IgD-negative memory B cell (primary cell): ENCODE measurements around the gene SFXN2. TPM values are rescaled to one million over a fixed set of nuclear protein-coding genes. Genes with fewer than 3 reads are reported as not detected.
A peak's percentile ranks its signal among the peaks of the same experiment; 100 is the strongest.
"Not testable (repeated sequence)": the region's sequence is repeated elsewhere in the genome, so short reads cannot be mapped to it uniquely, and the experiment has no call there.

Experiments used
- H3K27ac Mint-ChIP-seq, 3 donors: one replicate each; pipeline ENCODE4 v1.8.0; 2020 to 2022; ENCODE audit warnings: mild to moderate bottlenecking in 3 of 3, mixed read lengths in 3 of 3, moderate library complexity in 1 of 3
- H3K27me3 Mint-ChIP-seq: one replicate; pipeline ENCODE4 v1.8.0; 2021; ENCODE audit warnings: mixed read lengths
- H3K36me3 Mint-ChIP-seq: one replicate; pipeline ENCODE4 v1.8.0; 2020; ENCODE audit warnings: mild to moderate bottlenecking, mixed read lengths
- H3K4me1 Mint-ChIP-seq, 3 donors: one replicate each; pipeline ENCODE4 v1.8.0; 2020 to 2022; ENCODE audit warnings: mixed read lengths in 3 of 3, mild to moderate bottlenecking in 1 of 3
- H3K4me3 Mint-ChIP-seq, 4 donors: one replicate each; pipeline ENCODE4 v1.8.0; 2020 to 2022; ENCODE audit warnings: mild to moderate bottlenecking in 4 of 4, mixed read lengths in 4 of 4, moderate library complexity in 3 of 4
- H3K9me3 Mint-ChIP-seq, 3 donors: one replicate each; pipeline ENCODE4 v1.8.0; 2020 to 2021; ENCODE audit warnings: mixed read lengths in 3 of 3, mild to moderate bottlenecking in 1 of 3
- polyA plus RNA-seq: library from polyadenylated mRNA; unstranded; fragments of 300-500 nt; fragmentation: Illumina TruSeq; gene quantifications from one replicate; pipeline ENCODE4 v1.2.3, GENCODE V29; 2021

The SFXN2 gene
- polyA plus RNA-seq, 1 donor from 2014 or later, result 6.4 TPM

GRCh38 chr10:102675666-102676533 lies 38.5 kb upstream of the SFXN2 start:
- peak overlapping the region in 2 of 4 donors; percentile 42 to 43 for H3K4me3 Mint-ChIP-seq
- H3K27ac Mint-ChIP-seq, result no peak overlapping the region
- H3K36me3 Mint-ChIP-seq, result peaks cover 2% of the 10 kb centered on the region
- no peaks in the 10 kb centered on the region for H3K9me3 Mint-ChIP-seq
- no peaks in the 10 kb centered on the region for H3K27me3 Mint-ChIP-seq
- H3K4me1 Mint-ChIP-seq, result peaks cover 23 to 34% (median 28%) of the 10 kb centered on the region in 3 donors

DNA sequence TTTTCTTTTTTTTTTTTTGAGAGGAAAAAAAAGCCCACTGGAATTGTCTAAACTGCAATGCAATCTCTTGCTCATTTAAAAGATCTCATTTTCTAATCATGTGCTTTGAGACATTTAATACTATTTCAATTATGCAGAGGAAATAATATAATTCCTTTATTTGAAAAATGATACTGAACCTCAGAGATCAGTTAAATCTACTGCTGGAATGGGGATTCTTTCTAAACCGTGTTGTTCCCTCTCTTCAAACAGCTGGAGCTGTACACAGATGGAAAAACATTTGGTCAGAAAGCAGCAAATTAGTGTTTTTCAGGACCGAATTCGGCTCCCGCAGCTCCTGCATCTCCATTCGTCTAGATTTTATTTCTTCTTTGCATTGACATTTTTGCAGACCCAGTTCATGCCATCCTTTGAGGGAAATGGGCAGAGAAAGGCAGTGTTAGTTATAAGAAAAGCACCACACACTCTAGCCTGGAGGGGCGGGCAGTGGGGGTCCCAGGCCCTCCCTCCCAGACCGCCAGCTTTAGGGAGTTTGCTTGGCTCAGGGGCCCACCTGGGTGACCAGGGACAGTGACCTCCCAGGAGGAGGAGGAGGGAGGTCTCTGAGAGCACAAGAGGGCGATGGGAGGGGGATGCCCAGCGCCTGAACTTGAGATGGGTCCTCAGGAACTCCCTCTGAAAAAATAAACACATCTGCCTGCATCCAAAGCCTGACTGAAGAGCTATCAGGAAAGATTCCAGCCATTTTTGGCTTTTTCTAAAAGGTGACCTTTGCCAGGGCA lies 37.7 kb upstream of the SFXN2 start:
- Mint-ChIP-seq H3K27ac (peak overlapping the region in 1 of 3 donors; percentile 33), H3K27me3 (no peaks in the 10 kb centered on the region), H3K36me3 (peaks cover 2% of the 10 kb centered on the region), H3K9me3 (no peaks in the 10 kb centered on the region), H3K4me3 (no peak overlapping the region), H3K4me1 (peaks cover 23 to 34% (median 28%) of the 10 kb centered on the region in 3 donors)

DNA sequence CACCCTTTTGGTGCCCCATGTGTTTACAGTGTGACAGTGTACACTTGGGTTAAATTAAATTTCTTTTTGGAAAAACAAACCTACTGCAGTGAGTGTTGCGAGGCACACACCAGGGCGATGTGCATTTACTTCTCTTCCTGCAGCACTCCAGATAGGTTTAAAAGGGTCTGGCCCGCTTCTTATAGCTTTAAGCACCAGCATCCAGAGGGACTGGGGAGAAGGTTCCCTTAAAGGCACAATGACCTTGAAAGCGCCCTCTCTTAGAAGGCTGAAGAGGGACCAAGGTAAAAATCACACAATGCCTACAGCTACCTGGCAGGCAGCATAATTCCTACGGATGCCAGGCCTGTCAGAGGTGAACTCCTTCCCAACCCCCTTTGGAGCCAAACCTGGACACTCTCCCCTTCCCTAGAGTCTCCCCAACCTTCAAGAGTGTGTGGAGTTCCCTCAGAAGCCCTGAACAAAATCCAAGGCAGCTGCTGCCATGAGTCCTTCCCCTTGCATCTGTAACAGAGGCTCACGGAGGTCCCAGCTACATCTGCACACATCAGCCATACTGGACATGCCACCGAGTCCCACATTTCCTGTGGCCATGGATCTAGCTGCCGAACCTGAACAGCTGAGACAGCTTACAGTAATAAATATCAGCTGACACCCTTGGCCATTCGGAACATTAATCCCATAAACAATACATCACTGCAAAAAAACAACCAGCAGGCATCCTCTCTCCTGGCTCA lies 36.9 kb upstream of the SFXN2 start:
- H3K9me3 Mint-ChIP-seq, result no peaks in the 10 kb centered on the region
- H3K36me3 Mint-ChIP-seq, result peaks cover 3% of the 10 kb centered on the region
- H3K4me3 Mint-ChIP-seq, result no peak overlapping the region
- H3K4me1 Mint-ChIP-seq, result peaks cover 23 to 34% (median 28%) of the 10 kb centered on the region in 3 donors
- no peaks in the 10 kb centered on the region for H3K27me3 Mint-ChIP-seq
- H3K27ac Mint-ChIP-seq, result peak overlapping the region; percentile 14 to 64 (median 23)

- Mint-ChIP-seq H3K27ac (no peak overlapping the region), H3K27me3 (no peaks in the 10 kb centered on the region), H3K4me1 (peaks cover 23 to 34% (median 28%) of the 10 kb centered on the region in 3 donors), H3K9me3 (no peaks in the 10 kb centered on the region), H3K36me3 (peaks cover 3% of the 10 kb centered on the region), H3K4me3 (no peak overlapping the region)
Measured at GRCh38 chr10:102678068-102678400, 36.4 kb upstream of the SFXN2 start.

DNA sequence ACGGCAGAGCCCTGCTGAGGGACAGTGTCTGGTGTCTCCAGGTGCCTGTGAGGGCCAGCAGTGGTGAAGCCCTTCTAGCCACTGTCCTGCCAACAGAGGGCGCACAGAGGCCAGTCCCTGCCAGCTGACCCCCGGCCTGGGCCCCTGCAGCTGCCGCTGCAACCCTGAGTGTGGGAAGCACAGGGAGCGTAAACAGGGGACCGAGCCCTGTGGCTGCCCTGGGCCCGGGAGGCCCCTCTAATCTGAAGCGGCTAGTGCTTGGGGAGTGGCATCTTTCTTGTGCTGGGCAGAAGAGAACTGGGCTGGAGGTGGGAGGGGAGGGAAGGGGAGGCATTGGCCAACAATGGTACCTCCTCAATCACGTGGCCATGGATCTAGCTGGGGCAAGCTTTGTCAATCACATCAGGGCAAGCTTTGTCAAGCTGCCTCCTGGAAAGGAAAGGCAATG lies 35.6 kb upstream of the SFXN2 start:
- Mint-ChIP-seq H3K36me3 (peaks cover 1% of the 10 kb centered on the region), H3K27me3 (no peaks in the 10 kb centered on the region), H3K4me3 (peak overlapping the region in 1 of 4 donors; percentile 27), H3K4me1 (peaks cover 19 to 30% (median 24%) of the 10 kb centered on the region in 3 donors), H3K27ac (no peak overlapping the region), H3K9me3 (no peaks in the 10 kb centered on the region)

DNA sequence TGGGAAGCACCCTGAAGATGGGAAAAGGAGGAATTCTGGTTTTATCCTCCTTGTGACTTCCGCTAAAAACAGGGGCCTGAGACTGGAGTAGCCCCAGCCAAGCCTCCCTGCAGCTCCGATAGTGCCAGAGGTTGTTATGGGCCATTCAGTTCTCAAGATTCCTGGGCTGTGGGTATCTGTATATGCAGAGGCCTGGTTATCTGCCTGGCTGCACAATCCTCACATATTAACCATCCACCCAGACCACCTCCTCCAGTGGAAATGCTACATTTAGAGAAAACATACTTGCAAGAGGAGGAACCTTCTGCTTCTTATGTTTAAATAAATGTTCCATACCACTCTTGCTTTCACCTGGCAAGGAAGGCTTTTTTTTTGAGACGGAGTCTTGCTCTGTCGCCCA lies 34.8 kb upstream of the SFXN2 start:
- Mint-ChIP-seq H3K9me3 (no peaks in the 10 kb centered on the region), H3K27ac (no peak overlapping the region), H3K4me1 (peaks cover 16 to 27% (median 22%) of the 10 kb centered on the region in 3 donors), H3K36me3 (peaks cover 1% of the 10 kb centered on the region), H3K4me3 (no peak overlapping the region), H3K27me3 (no peaks in the 10 kb centered on the region)

GRCh38 chr10:102681696-102682095 lies 32.7 kb upstream of the SFXN2 start:
- Mint-ChIP-seq H3K27ac (no peak overlapping the region), H3K4me1 (peaks cover 2 to 7% (median 7%) of the 10 kb centered on the region in 3 donors), H3K36me3 (peaks cover 4% of the 10 kb centered on the region), H3K4me3 (no peak overlapping the region), H3K9me3 (no peaks in the 10 kb centered on the region), H3K27me3 (no peaks in the 10 kb centered on the region)

DNA sequence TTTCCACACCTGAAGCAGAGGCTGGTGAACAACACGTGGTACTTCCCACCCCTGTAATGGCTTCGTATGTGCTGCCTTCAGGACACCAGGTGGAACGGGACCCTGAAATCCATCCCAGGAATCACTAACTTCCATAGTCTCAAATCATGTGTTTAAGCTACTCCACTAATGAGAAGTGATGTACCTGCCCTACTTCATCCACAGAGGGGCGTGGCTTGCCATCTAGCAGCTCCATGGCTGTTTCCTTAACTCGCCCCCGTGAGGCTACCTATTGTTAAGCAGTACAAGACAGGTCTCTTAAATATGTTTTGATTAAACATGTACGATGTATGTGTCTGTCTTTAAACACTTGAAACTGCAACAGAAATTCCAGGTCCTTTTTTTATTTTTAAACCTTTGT lies 32.0 kb upstream of the SFXN2 start:
- H3K4me1 Mint-ChIP-seq, result peaks cover 2 to 4% (median 3%) of the 10 kb centered on the region in 3 donors
- H3K36me3 Mint-ChIP-seq, result peaks cover 4% of the 10 kb centered on the region
- no peak overlapping the region for H3K27ac Mint-ChIP-seq
- H3K9me3 Mint-ChIP-seq, result no peaks in the 10 kb centered on the region
- H3K4me3 Mint-ChIP-seq, result no peak overlapping the region
- H3K27me3 Mint-ChIP-seq, result no peaks in the 10 kb centered on the region

GRCh38 chr10:102682981-102683380 lies 31.5 kb upstream of the SFXN2 start:
- H3K4me3 Mint-ChIP-seq, result no peak overlapping the region
- no peak overlapping the region for H3K27ac Mint-ChIP-seq
- peaks cover 0 to 4% (median 2%) of the 10 kb centered on the region in 3 donors for H3K4me1 Mint-ChIP-seq
- no peaks in the 10 kb centered on the region for H3K9me3 Mint-ChIP-seq
- no peaks in the 10 kb centered on the region for H3K27me3 Mint-ChIP-seq
- peaks cover 4% of the 10 kb centered on the region for H3K36me3 Mint-ChIP-seq

DNA sequence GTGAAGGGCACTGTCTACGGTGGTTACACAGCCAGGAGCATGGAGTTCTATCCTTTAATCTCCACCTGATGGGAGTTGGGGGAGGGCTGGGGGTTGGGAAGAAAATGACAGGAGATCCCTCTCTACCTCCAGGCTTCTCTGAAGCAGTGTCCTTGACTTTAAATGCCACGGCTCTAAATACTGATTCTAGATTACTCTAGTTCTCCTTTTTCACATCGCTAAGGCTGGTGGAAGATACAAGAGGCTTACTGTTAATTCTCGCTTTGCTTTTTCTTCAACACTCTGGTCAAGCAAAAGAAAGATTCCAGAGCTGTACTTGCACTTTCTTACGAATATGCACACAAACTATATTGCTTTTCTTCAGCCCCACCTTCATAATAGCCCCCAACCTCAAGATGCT lies 30.7 kb upstream of the SFXN2 start:
- Mint-ChIP-seq H3K4me3 (no peak overlapping the region), H3K27me3 (no peaks in the 10 kb centered on the region), H3K27ac (peak overlapping the region in 2 of 3 donors; percentile 14 to 23), H3K9me3 (no peaks in the 10 kb centered on the region), H3K36me3 (peaks cover 4% of the 10 kb centered on the region), H3K4me1 (peaks cover 0 to 2% (median 1%) of the 10 kb centered on the region in 3 donors)

GRCh38 chr10:102691285-102692066 lies 23.0 kb upstream of the SFXN2 start:
- Mint-ChIP-seq H3K4me3 (no peak overlapping the region), H3K27ac (no peak overlapping the region), H3K27me3 (no peaks in the 10 kb centered on the region), H3K9me3 (no peaks in the 10 kb centered on the region), H3K36me3 (peaks cover 2% of the 10 kb centered on the region), H3K4me1 (no peaks in the 10 kb centered on the region)

DNA sequence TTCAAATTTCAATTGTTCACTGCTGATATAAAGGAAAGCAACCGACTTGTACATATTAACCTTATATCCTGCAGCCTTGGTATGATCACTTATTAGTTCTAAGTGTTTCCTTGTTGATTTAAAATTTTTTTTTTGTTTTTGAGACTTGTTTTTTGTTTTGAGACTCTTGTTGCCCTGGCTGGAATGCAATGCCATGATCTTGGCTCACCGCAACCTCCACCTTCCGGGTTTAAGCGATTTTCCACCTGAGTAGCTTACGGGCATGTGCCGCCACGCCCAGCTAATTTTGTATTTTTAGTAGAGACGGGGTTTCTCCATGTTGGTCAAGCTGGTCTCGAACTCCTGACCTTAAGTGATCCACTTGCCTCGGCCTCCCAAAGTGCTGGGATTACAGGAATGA lies 19.0 kb upstream of the SFXN2 start:
- peaks cover 17% of the 10 kb centered on the region for H3K36me3 Mint-ChIP-seq
- H3K9me3 Mint-ChIP-seq, result not testable (repeated sequence)

GRCh38 chr10:102696736-102697135 lies 17.7 kb upstream of the SFXN2 start:
- Mint-ChIP-seq H3K27ac (no peak overlapping the region), H3K9me3 (no peaks in the 10 kb centered on the region), H3K4me1 (no peaks in the 10 kb centered on the region), H3K27me3 (no peaks in the 10 kb centered on the region), H3K4me3 (no peak overlapping the region), H3K36me3 (peaks cover 17% of the 10 kb centered on the region)

More for the DNA sequence above, 19.0 kb upstream of the SFXN2 start:
- H3K27ac Mint-ChIP-seq, H3K4me3 Mint-ChIP-seq, H3K27me3 Mint-ChIP-seq, H3K4me1 Mint-ChIP-seq: not testable (repeated sequence)

DNA sequence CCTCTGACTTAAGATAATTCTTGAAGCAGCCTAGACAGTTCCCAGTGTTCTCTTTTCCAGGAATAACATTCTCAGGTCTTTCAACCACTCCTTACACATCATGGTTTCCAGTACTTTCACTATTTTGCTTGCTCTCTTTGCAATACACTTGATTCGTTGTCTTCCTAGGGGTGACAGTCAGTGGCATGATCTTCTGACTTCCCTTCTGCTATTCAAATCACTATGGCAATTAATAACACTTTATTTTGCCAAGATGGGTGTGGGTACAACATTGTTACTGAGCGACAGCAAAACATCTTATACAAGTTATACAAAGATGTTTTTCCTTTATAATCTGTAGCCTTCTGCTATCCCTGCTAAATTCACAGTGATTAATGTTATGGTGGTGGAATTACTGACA lies 15.5 kb upstream of the SFXN2 start:
- no peaks in the 10 kb centered on the region for H3K9me3 Mint-ChIP-seq
- no peaks in the 10 kb centered on the region for H3K4me1 Mint-ChIP-seq
- peak overlapping the region in 1 of 3 donors; percentile 10 for H3K27ac Mint-ChIP-seq
- H3K36me3 Mint-ChIP-seq, result peaks cover 17% of the 10 kb centered on the region
- H3K27me3 Mint-ChIP-seq, result no peaks in the 10 kb centered on the region
- no peak overlapping the region for H3K4me3 Mint-ChIP-seq
